Mononuclear cell (primary cell): ENCODE results near the gene OLFML3. TPM values are rescaled to one million over a fixed set of nuclear protein-coding genes. Genes with fewer than 3 reads are reported as not detected.
"Not testable (repeated sequence)": the region's sequence is repeated elsewhere in the genome, so short reads cannot be mapped to it uniquely, and the experiment has no call there.

Experiments used
- H3K27me3 ChIP-seq: 2 replicates; pipeline ENCODE4 v1.6.0; 2011; ENCODE audit warnings: low read length, control low read depth; ENCODE audit not compliant: insufficient read depth
- H3K4me1 ChIP-seq: 2 replicates; pipeline ENCODE4 v1.5.1; 2011; ENCODE audit warnings: mild to moderate bottlenecking, low read length, control low read depth; ENCODE audit not compliant: insufficient read depth
- H3K4me3 ChIP-seq: 2 replicates; pipeline ENCODE4 v1.5.1; 2011; ENCODE audit warnings: mild to moderate bottlenecking, low read length, moderate library complexity
- H3K9me3 ChIP-seq: 2 replicates; pipeline ENCODE4 v1.5.1; 2011; ENCODE audit warnings: low read depth, mild to moderate bottlenecking, control low read depth, low read length
- total RNA-seq: library from RNA; depleted of rRNA; stranded (reverse); fragments of >200 nt; gene quantifications from one replicate; pipeline ENCODE4 v1.2.3, GENCODE V29; 2012

The OLFML3 gene
- total RNA-seq, 1 donor = 4.1 TPM

DNA sequence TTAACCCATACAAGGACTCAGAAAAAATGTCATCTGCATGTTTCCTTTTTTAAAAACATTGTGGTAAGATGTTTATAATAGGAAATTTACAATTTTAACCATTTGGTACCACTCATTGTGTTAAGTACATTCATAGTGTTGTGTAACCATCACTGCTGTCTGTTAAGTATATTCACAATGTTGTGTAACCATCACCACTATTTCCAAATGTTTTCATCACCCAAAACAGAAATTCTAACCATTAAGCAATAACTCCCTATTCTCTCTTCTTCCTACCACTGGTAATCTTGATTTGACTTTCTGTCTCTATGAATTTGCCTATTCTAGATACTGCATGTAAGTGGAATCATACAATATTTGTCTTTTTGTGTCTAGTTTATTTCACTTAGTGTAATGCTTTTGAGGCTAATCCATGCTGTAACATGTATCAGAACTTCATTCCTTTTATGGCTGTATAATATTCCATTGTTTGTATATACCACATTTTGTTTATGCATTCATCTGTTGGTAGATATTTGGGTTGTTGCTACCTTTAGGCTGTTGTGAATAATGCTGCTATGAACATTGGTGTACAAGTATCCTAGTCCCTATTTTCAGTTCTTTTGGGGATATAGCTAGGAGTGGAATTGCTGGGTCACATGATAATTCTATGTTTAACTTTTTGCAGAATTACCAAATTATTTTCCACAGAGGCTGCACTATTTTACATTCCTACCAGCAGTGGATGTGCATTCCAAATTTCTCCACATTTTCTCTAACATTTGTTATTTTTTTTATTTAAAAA is 36.1 kb upstream of the OLFML3 start:
- Histone ChIP-seq H3K9me3 (no peaks in the 10 kb centered on the region), H3K4me3 (no peak overlapping the region), H3K4me1 (peaks cover 70% of the 10 kb centered on the region), H3K27me3 (no peaks in the 10 kb centered on the region)

DNA sequence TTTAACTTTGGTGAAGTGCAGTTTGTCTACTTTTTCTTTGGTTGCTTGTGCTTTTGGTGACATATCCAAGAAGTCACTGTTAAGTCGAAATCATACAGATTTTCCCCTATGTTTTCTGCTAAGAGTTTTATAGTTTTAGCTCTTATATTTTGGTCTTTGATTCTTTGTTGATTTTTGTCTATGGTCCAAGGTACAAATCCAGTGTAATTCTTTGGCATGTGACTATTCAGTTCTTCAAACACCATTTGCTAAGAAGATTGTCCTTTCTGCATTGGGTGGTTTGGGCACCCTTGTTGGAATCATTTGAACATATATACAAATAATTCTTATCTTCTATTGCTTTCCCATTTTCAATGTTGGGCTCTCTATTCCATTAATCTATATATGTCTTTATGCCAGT is 33.9 kb upstream of the OLFML3 start:
- Histone ChIP-seq H3K4me1 (peaks cover 58% of the 10 kb centered on the region), H3K4me3 (no peak overlapping the region), H3K27me3 (no peaks in the 10 kb centered on the region), H3K9me3 (no peaks in the 10 kb centered on the region)

DNA sequence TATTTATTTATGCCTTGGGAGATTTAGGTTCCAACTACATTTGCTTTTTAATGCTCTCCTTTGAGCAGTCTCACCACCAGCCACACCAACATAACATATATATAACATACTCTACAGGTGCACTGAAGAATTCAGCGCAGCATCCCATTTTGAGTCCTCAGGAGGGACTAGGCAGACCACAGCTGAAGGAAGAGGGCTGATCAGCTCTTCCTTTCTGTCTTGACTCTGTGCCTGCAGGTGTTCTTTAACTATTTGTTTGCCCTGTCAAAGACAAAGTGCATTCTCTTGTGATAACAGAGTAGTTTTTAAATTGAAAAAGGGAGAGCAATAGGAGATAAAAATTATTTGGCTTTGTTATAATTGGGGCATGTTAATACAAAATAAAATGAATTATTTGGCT is 33.2 kb upstream of the OLFML3 start:
- H3K9me3 ChIP-seq = no peaks in the 10 kb centered on the region
- H3K4me1 ChIP-seq = peaks cover 50% of the 10 kb centered on the region
- H3K27me3 ChIP-seq = no peaks in the 10 kb centered on the region
- H3K4me3 ChIP-seq = no peak overlapping the region

DNA sequence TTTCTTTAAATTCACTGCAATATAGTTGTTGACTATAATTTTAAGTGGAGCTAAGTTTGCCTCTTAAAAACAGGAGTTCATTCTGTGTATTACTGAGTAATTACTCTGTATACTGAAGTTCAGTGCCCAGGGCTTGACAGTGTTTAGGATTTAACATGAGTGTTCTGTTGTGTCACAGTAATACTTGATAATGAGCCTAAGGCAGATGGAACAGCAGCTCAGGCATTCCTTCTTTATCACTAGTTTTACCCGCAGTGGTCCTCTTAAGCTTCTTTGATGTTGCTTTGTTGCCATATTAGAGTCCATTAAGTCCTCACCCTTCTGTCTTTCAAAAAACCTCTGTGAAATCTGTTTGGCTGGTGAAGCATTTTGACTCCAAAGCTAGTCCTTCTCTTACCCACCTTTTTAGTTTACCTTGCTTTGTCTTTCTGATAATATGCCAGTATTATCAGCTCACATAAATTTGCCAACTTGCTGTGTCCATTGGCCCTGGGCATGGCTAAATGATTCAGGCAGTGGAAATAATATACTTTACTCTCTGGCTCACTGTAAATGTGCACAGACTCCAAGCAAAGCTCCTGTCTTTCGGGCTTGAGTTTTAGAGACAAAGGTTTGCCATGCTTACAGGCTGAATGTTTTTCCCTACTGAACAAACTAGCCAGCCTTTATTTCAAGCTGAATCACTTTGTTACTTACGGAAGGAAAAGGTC is 32.4 kb upstream of the OLFML3 start:
- Histone ChIP-seq H3K4me3 (no peak overlapping the region), H3K27me3 (no peaks in the 10 kb centered on the region), H3K4me1 (peaks cover 51% of the 10 kb centered on the region), H3K9me3 (no peaks in the 10 kb centered on the region)

DNA sequence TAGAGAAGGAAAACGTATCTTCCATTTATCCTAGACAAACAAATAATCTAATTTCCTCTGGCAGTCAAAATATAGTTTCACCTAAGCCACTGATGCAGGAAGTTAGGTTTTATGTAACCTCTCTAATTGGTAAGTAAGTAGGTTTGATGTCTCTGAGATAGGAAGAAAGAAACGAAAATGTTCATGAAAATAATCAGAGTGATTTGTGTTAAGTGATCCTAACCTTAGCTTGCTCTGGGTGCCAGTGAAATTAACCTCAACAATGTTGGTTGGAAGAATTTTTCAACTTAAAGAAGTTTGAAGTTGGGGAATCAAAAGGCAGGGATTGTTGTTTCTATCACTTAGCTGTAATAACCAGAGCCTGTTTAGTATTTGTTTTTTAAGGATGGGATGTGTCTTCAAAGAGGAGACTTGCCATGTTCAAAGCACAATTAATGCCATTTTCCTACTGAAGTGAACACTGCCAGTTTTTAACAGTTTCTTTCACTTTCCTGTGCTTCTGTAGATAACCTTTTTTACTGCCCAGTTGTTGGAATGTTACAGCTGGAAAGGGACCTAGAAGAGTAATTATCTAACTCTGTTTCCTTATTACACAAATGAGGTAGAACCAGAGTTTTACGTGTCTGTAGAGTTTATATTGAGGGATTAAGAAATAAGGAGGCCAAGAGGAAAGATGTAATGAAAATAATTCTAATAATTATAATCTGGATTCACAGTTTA is 31.7 kb upstream of the OLFML3 start:
- Histone ChIP-seq H3K4me1 (peaks cover 49% of the 10 kb centered on the region), H3K9me3 (no peaks in the 10 kb centered on the region), H3K27me3 (no peaks in the 10 kb centered on the region), H3K4me3 (no peak overlapping the region)

DNA sequence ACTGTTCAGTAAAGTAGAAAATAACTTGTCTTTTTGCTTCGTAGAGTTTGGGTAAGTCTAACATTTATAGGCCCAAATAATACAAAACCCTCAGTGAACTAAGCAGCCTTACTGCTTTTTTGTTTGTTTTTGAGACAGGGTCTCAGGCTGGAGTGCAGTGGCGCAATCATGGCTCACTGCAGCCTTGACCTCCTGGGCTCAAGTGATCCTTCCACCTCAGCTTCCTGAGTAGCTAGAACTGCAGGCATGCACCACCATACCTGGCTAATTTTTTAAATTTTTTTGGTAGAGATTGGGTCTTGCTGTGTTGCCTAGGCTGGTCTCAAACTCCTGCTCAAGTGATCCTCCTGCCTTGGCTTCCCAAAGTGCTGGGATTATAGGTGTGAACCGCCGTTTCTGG is 31.1 kb upstream of the OLFML3 start:
- not testable (repeated sequence) for H3K27me3 ChIP-seq, H3K4me3 ChIP-seq, H3K9me3 ChIP-seq
- H3K4me1 ChIP-seq = peaks cover 49% of the 10 kb centered on the region

DNA sequence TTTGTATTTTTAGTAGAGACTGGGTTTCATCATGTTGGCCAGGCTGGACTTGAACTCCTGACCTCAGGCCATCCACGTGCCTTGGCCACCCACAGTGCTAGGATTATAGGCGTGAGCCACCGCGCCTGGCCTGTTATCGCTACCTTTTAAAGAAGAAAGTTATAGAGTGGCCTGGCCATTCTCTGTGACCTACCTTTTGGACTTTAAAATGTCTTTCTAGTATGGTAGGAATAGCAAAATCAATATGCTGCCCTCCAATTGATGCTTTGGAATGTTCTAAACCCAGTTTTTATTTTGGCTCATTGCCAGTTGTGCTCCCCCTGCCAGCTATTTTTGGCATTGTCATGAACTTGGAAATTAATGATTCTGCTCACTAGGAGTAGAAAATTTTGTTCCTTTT is 30.3 kb upstream of the OLFML3 start:
- H3K4me3 ChIP-seq = no peak overlapping the region
- H3K4me1 ChIP-seq = peaks cover 42% of the 10 kb centered on the region
- no peaks in the 10 kb centered on the region for H3K9me3 ChIP-seq
- no peaks in the 10 kb centered on the region for H3K27me3 ChIP-seq

DNA sequence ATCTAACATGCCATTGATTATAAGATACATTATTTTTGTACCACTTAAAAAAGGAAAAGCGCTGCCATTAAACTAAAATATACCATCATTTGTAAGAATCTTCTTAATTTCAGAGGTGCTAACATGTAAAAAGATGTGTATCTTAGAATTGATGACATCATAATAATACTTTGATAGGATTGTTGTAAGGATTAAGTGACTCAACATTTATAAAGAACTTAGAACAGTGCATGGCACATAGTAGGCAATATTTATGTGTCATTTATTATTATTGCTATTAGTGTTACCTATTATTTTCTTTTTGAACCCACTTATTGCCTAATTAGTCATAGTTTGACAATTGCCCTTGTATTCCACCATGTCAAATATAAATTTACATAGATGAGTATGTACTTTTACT is 28.4 kb upstream of the OLFML3 start:
- H3K27me3 ChIP-seq = no peaks in the 10 kb centered on the region
- H3K4me3 ChIP-seq = no peak overlapping the region
- H3K9me3 ChIP-seq = no peaks in the 10 kb centered on the region
- peaks cover 31% of the 10 kb centered on the region for H3K4me1 ChIP-seq

DNA sequence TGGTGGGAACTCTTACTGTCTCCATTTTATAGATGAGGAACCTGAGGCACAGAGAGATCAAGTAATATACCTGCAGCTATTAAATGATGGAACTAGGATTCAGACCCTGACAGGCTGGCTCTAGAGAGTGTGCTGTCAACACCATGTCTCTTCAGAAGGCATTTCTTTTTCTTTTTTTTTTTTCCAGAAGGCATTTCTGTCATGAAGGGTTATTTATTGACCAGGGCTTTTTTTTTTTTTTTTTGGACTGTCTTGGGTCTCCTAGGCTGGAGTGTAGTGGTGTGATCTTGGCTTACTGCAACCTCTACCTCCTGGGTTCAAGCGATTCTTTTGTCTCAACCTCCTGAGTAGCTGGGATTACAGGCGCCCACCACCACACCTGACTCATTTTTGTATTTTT is 27.6 kb upstream of the OLFML3 start:
- Histone ChIP-seq H3K9me3 (no peaks in the 10 kb centered on the region), H3K4me3 (no peak overlapping the region), H3K4me1 (peaks cover 25% of the 10 kb centered on the region), H3K27me3 (no peaks in the 10 kb centered on the region)

DNA sequence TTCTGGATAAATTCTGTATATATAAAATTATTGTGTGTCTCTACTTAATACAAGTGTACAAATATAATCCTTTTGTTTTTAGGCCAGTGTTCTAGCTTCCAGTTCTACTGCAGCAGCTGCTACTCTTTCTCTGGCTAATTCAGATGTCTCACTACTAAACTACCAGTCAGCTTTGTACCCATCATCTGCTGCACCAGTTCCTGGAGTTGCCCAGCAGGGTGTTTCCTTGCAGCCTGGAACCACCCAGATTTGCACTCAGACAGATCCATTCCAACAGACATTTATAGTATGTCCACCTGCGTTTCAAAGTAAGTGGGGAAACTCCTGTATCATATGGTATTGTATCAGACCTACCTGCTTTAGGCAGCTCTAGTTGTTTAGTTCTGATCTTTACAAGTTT is 21.3 kb upstream of the OLFML3 start:
- Histone ChIP-seq H3K27me3 (no peaks in the 10 kb centered on the region), H3K9me3 (no peaks in the 10 kb centered on the region), H3K4me3 (no peak overlapping the region), H3K4me1 (no peaks in the 10 kb centered on the region)

DNA sequence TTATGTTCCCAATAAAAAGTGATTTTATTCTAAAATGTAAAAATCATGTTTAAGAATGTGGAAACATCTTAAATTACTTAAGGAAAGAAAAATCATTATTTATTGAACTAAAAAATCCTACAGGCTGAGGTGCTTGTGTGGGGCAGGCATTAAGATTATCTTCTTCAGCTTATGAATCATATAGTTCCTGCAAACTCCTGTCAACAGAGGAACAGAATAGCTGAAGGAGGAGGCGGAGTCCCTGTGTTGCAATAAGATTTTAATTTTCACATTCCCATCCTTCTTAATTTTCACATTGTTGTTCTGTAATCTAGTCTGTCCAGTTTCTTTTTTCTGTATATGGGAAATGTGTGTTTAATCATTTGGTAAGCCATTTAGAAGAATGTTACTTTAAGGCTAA is 20.6 kb upstream of the OLFML3 start:
- Histone ChIP-seq H3K27me3 (no peaks in the 10 kb centered on the region), H3K9me3 (no peaks in the 10 kb centered on the region), H3K4me3 (no peak overlapping the region), H3K4me1 (no peaks in the 10 kb centered on the region)

DNA sequence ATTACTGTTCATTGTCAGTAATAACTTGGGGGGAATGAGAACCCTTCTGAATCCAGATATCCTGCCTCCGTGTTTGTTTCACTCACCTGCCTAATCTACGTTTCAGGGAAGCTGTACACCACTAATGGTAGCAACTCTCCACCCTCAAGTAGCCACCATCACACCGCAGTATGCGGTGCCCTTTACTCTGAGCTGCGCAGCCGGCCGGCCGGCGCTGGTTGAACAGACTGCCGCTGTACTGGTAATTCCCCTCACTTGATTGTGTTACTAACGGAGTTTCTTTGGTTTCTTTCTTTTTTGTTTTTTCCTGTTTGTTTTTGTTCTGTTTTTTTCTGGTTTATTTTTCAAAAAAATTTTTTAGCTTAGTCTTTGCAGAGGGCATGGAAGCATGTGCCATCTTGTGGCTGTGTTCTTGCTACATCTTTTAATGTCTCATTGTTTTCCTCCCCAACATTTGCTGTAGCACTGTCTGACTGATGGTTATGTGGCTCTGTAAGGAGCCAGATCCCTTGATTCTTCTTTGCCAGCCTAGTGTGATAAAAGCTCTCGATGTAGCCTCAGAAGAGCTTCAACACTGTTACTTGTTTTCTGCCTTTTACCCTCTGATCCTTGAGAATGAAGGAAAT is 15.9 kb upstream of the OLFML3 start:
- H3K4me3 ChIP-seq = no peak overlapping the region
- H3K27me3 ChIP-seq = no peaks in the 10 kb centered on the region
- H3K9me3 ChIP-seq = no peaks in the 10 kb centered on the region
- H3K4me1 ChIP-seq = no peaks in the 10 kb centered on the region

DNA sequence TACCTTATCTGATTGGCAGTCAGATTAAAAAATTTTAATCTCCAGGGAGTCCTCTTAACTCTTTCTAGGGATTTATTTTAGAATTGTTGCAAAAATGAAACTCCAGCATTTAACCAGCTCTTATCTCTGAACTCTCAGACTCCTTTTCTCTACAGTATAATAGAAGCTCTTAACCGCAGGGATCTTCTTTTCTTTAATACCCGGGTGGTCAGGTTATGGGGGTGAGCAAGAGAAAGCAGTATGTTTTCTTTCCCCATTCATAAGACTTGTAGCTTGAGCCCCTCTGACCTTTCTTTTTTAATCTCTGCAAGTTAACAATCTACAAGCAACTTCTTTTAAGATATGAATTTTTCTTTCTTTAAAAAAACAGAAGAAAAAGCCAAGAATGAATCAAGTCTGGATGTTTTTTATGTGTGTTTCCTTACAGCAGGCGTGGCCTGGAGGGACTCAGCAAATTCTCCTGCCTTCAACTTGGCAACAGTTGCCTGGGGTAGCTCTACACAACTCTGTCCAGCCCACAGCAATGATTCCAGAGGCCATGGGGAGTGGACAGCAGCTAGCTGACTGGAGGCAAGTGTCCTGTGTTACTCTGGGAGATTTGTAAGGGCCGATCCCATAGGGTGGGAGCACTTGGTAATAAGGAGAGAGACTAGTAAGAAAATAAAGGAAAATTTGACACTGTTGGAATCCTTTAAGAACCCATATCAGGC is 13.4 kb upstream of the OLFML3 start:
- H3K9me3 ChIP-seq = no peaks in the 10 kb centered on the region
- H3K4me3 ChIP-seq = no peak overlapping the region
- no peaks in the 10 kb centered on the region for H3K27me3 ChIP-seq

DNA sequence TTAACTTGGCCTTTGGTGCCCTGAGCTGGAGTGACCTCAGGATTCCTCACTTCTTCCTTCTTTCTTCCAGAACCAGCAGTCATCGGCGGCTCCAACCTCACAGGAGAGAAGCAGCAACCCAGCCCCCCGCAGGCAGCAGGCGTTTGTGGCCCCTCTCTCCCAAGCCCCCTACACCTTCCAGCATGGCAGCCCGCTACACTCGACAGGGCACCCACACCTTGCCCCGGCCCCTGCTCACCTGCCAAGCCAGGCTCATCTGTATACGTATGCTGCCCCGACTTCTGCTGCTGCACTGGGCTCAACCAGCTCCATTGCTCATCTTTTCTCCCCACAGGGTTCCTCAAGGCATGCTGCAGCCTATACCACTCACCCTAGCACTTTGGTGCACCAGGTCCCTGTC is 6.3 kb upstream of the OLFML3 start:
- peaks cover 28% of the 10 kb centered on the region for H3K4me1 ChIP-seq
- H3K27me3 ChIP-seq = no peaks in the 10 kb centered on the region
- H3K4me3 ChIP-seq = no peak overlapping the region
- H3K9me3 ChIP-seq = no peaks in the 10 kb centered on the region

More for the DNA sequence above, 13.4 kb upstream of the OLFML3 start:
- no peaks in the 10 kb centered on the region for H3K4me1 ChIP-seq
